ENCODE measurements around the gene HPX. TPM values are rescaled to one million over a fixed set of nuclear protein-coding genes. Genes with fewer than 3 reads are reported as not detected.

HPX gene
- total RNA-seq, 2 experiments from 2014 or later = not detected

- ChIA-PET CTCF (interaction anchor here (0.8 to 3.0 kb wide), 7 partner anchors 8 to 40 kb away, joined by 3 to 18 read pairs (median 7); partner anchors contain the start of genes APBB1 and SMPD1), POLR2A (interaction anchor here (2.7 to 2.8 kb wide), 2 partner anchors 13 to 15 kb away, joined by 21 to 28 read pairs; partner anchors contain the start of genes APBB1 and SMPD1)
These were observed 37.2 kb downstream of the HPX start for GRCh38 chr11:6403539-6403938.

DNA sequence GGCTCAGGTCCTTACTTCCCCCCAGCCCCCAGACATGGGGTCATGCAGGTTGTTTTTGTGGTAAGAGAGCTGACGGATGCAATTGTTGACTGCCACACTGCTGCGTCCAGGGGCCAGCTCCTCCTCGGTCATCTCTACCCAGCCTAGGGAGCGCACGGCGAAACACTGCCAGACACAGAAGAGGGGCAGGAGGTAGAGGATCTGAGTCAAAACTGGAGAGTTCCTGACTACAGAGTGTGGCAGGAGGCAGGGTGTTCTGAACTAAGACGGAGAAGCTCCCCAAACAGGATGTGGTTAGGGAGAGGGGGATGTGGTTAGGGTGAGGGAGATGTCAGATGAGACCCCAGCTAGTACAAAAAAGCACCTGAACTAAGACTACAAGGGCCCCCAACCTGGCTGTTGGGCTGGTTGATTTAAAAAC is 38.2 kb downstream of the HPX start:
- CTCF ChIA-PET = interaction anchor here (1.0 to 3.0 kb wide), 7 partner anchors 9 to 41 kb away, joined by 3 to 18 read pairs (median 7); partner anchors contain the start of genes APBB1 and SMPD1

DNA sequence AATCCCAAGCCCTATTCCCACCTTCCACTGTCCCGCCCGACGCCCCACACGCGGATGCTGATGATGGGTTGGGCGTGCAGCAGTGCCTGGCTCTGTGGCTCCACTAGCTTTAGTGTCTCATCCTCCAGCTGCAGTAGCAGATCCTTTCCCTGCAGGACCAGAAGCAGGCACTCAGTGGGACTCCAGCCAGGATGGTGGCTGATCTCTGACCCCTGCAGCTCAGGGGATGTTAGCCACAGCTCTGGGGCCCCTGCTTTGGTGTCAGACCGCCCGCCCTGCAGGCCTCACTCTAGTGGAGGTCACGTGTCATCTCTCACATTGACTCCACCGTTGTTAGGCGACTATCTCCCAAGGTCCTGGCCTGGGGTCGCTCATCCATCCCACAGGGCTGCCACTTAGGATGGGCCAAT is 38.7 kb downstream of the HPX start:
- POLR2A ChIA-PET = interaction anchor here (0.9 to 2.8 kb wide), 6 partner anchors 9 to 80 kb away, joined by 3 to 28 read pairs (median 8); partner anchors contain the start of genes APBB1 and SMPD1
- CTCF ChIA-PET = interaction anchor here (1.2 to 3.0 kb wide), 6 partner anchors 8 to 41 kb away, joined by 3 to 18 read pairs (median 8); partner anchors contain the start of genes APBB1 and SMPD1

More for the DNA sequence above, 38.2 kb downstream of the HPX start:
- POLR2A ChIA-PET = interaction anchor here (0.8 to 2.8 kb wide), 7 partner anchors 10 to 80 kb away, joined by 3 to 28 read pairs (median 6); partner anchors contain the start of genes APBB1 and SMPD1

- CTCF ChIA-PET = interaction anchor here (1.1 to 2.5 kb wide), 4 partner anchors 10 to 42 kb away, joined by 3 to 12 read pairs (median 6); partner anchors contain the start of genes APBB1 and SMPD1
These were observed 39.3 kb downstream of the HPX start for GRCh38 chr11:6401464-6401863.

DNA sequence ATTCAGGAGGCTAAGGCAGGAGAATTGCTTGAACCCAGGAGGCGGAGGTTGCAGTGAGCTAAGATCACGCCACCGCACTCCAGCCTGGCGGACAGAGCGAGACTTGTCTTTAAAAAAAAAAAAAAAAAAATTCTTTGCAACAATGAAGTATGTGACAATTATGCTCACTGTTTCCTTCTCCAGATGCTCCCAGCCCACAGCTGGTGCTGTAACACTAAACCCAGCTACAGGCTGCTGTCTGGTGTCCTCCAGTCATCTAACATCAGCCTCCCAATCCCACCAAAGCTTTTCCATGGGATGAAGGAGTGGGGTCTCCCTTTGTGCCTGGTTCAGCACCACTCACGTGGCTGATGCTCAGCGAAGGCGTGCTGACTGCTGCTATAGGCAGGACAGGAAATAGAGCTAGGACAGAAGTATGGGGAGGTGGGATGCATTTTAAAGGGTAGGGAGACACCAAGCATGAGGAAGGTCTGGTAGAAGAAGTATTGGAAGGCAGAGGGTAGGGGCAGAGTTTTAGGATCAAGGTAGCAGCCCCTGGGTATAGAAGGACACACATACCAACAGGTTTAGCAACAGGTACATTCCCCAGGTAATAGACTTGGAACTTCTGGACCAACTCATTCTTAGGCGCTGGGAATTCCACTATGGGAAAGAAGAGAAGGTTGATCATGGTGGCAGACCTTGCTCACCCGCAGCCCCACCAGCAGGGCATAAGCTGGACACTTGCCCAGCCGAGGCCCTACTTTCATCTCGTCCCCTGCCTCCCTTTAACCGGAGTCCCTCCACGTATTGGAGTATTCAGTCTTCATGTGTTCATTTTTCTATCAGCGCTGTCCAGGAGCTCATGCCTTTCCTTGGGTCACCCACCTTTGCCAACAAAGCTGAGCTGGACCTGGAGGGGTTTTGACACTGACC is 40.1 kb downstream of the HPX start:
- ChIA-PET CTCF (interaction anchor here (1.1 to 2.8 kb wide), 4 partner anchors 9 to 42 kb away, joined by 3 to 11 read pairs (median 4); no protein-coding TSS in a partner anchor), POLR2A (interaction anchor here (0.7 to 1.7 kb wide), 2 partner anchors 8 to 10 kb away, joined by 4 to 5 read pairs; partner anchors contain the start of gene SMPD1)

More at GRCh38 chr11:6401464-6401863, 39.3 kb downstream of the HPX start:
- POLR2A ChIA-PET = interaction anchor here (0.7 to 2.8 kb wide), 4 partner anchors 9 to 81 kb away, joined by 4 to 28 read pairs (median 12); partner anchors contain the start of genes APBB1 and SMPD1

- CTCF ChIA-PET = no interaction called here
- POLR2A ChIA-PET = no interaction called here
These were observed 43.2 kb downstream of the HPX start for GRCh38 chr11:6397636-6398035.

DNA sequence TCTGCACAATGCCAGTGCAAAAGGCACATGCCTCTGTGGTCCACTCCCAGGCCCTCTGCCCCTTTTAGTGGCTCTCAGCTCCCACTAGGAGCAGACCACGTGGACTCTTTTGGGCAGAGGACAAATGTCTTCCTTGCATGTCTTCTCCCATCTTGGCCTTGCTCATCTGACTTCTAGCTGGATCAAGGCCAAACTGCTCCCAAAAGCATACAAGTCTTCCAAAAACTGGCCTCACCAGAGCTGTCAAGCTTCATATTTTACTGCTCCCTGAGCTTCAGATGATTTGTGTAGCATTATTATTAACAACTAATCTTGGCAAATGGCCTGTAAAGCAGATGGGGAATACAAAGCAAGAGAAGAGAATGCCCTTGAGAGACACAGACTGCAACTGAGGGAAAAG is 43.6 kb downstream of the HPX start:
- ChIA-PET CTCF (no interaction called here), POLR2A (no interaction called here)

- POLR2A ChIA-PET = no interaction called here
- CTCF ChIA-PET = interaction anchor here (0.8 kb wide), 1 partner anchor 48 kb away, joined by 3 read pairs; no protein-coding TSS in a partner anchor
These were observed 45.2 kb downstream of the HPX start for GRCh38 chr11:6395470-6396060.

- ChIA-PET CTCF (interaction anchor here (1.3 to 1.6 kb wide), 3 partner anchors 8 to 15 kb away, joined by 3 to 4 read pairs (median 3); no protein-coding TSS in a partner anchor), POLR2A (no interaction called here)
These were observed 46.7 kb downstream of the HPX start for GRCh38 chr11:6393989-6394670.

DNA sequence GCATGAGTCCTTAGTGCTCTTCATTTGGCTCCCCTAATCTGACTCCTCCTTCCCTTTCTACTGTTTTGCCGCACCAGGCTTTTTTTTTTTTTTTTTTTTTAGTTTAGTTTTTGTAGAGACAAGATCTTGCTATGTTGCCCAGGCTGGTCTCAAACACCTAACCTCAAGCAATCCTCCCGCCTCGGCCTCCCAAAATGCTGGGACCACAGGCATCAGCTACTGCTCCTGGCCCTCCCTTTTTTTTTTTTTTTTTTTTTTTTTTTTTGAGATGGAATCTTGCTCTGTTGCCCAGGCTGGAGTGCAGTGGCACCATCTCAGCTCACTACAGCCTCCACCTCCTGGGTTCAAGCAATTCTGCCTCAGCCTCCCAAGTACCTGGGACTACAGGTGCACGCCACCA is 48.5 kb downstream of the HPX start:
- ChIA-PET CTCF (interaction anchor here (0.7 to 1.5 kb wide), 3 partner anchors 13 to 94 kb away, joined by 3 to 5 read pairs (median 4); no protein-coding TSS in a partner anchor), POLR2A (interaction anchor here (1.0 to 1.3 kb wide), 2 partner anchors 9 to 10 kb away, joined by 4 to 9 read pairs; no protein-coding TSS in a partner anchor)

DNA sequence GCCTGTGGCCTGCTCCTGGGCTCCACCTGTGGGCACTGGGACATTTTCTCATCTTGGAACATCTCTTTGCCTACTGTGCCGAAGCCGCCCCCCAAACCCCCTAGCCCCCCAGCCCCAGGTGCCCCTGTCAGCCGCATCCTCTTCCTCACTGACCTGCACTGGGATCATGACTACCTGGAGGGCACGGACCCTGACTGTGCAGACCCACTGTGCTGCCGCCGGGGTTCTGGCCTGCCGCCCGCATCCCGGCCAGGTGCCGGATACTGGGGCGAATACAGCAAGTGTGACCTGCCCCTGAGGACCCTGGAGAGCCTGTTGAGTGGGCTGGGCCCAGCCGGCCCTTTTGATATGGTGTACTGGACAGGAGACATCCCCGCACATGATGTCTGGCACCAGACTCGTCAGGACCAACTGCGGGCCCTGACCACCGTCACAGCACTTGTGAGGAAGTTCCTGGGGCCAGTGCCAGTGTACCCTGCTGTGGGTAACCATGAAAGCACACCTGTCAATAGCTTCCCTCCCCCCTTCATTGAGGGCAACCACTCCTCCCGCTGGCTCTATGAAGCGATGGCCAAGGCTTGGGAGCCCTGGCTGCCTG is 49.2 kb downstream of the HPX start:
- ChIA-PET CTCF (interaction anchor here (1.0 to 2.0 kb wide), 2 partner anchors 10 to 12 kb away, joined by 3 to 6 read pairs; no protein-coding TSS in a partner anchor), POLR2A (interaction anchor here (0.5 to 2.0 kb wide), 4 partner anchors 8 to 297 kb away, joined by 5 to 28 read pairs (median 6); partner anchors contain the start of gene APBB1)

GRCh38 chr11:6390718-6391469 is 49.9 kb downstream of the HPX start:
- ChIA-PET POLR2A (interaction anchor here (0.5 to 2.0 kb wide), 9 partner anchors 9 to 297 kb away, joined by 3 to 28 read pairs (median 6); partner anchors contain the start of genes APBB1, ARFIP2 and TIMM10B), CTCF (interaction anchor here (0.9 to 2.0 kb wide), 4 partner anchors 11 to 27 kb away, joined by 3 to 8 read pairs (median 4); no protein-coding TSS in a partner anchor)

DNA sequence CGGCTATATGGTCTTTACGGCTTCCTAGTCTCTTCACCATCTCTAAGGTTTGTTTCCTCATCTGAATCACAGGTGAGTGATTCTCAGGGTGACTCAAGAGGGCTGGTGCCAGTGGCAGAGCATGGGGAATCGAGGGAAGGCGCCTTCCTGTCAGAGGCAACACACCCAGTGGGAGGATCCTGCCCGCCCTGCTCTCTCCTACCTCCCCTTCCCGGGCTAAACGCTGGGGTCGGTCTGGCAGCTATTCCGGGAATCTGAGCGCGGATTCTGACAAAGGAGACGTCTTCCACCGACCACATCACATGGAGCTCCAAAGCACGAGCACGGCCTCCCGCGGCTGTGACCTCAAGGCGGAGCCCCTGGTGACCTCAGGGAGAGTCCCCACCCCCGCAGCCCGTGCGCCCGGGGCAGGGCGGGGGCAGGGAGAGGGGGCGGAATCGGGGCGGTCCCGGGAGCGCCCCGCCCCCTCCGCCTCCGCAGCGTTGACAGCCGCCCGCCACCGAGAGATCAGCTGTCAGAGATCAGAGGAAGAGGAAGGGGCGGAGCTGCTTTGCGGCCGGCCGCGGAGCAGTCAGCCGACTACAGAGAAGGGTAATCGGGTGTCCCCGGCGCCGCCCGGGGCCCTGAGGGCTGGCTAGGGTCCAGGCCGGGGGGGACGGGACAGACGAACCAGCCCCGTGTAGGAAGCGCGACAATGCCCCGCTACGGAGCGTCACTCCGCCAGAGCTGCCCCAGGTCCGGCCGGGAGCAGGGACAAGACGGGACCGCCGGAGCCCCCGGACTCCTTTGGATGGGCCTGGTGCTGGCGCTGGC is 50.7 kb downstream of the HPX start, which contains the start of gene SMPD1:
SMPD1 (plus strand) TSS at position 570 of the 813 bp plus-strand sequence; CDS start at position 695, 125 bp downstream.
- ChIA-PET CTCF (interaction anchor here (0.8 to 2.0 kb wide), 5 partner anchors 11 to 87 kb away, joined by 3 to 8 read pairs (median 3); no protein-coding TSS in a partner anchor), POLR2A (interaction anchor here (0.9 to 2.0 kb wide), 8 partner anchors 9 to 91 kb away, joined by 3 to 28 read pairs (median 6); partner anchors contain the start of genes APBB1, ARFIP2 and TIMM10B)

DNA sequence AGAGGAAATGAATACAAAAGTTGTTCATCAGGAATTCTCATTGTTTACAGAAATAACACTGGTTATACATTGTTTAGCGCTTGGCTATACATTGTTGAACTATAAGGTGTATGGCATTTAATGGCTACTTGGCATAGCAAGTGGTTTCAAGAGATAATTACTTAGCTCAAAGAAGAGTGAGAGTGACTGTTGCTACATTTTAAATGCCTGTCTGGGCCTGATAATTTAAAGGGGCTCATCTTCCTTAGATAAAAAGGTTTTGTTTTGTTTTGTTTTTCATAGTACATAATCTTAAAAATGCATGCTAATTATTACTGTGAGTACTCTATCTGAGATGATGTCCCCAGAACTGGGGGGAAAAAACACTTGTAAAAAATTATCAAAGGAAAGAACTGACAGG is 52.0 kb downstream of the HPX start:
- ChIA-PET CTCF (interaction anchor here (1.2 to 1.8 kb wide), 3 partner anchors 11 to 26 kb away, joined by 3 to 8 read pairs (median 4); no protein-coding TSS in a partner anchor), POLR2A (no interaction called here)

GRCh38 chr11:6387811-6388599 is 52.8 kb downstream of the HPX start:
- ChIA-PET CTCF (interaction anchor here (1.2 to 1.4 kb wide), 3 partner anchors 9 to 10 kb away, joined by 3 to 5 read pairs (median 4); no protein-coding TSS in a partner anchor), POLR2A (no interaction called here)

Measured in activated CD8-positive, alpha-beta memory T cell treated with anti-CD3 and anti-CD28 coated beads for 36 hours (primary cell).